Measurements from ENCODE around the gene HDAC5.
"Not testable (repeated sequence)": the region's sequence is repeated elsewhere in the genome, so short reads cannot be mapped to it uniquely, and the experiment has no call there.

HDAC5 gene

DNA sequence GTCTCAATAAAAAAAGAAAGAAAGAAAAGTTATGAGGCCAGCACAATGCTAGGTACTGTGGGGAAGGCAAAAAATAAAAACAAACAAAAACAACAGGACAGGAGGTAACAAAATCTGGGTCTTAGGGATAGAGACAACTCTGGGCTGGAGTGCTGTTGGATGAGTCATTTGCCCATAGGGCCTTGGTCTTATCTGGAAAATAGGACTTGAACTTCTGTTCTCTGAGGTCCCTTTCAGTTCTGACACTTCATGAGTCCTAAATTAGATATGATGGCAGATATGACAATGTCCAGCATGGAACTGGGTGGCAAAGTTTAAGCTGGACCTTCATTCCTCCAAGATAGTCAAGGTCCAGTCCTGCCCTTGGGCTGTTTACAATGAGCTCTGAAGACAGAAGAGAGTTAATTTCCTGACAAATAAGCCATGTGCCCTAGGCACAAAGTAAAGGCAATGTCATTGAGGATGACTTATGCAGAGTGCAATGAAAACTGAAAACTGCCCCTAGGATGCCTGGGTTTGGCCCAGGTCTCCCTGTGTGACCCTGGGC is 8.9 kb upstream of the HDAC5 start:
- no peak for DNase-seq

GRCh38 chr17:44131372-44131771 is 7.9 kb upstream of the HDAC5 start:
- not testable (repeated sequence) for DNase-seq

DNA sequence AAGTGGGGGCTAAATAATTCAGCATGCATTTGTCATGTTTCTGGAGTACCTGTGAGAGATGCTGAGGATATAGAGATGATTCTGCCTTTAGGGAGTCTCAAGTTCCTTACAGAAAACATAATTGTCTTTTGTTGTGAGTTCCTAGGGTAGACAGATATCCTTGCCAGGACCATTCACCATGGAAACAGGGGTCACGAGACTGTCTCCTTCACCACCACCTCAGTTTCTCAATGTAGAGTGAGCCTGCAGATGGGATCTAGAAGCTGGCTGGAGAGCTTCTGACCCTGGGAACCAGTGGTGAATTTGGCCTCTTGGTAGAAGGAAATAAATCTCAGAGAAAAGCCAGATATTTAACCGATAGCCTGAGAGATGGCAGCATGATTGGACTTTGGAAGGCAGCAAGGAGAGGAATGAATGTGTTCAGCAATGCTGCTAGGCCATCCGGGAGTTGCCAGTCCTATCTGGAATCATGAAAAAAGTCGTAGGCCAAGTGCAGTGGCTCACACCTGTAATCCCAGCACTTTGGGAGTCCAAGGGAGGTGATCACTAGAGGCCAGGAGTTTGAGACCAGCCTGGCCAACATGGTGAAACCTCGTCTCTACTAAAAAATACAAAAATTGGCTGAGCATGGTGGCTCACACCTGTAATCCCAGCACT is 7.4 kb upstream of the HDAC5 start:
- DNase-seq: no peak

DNA sequence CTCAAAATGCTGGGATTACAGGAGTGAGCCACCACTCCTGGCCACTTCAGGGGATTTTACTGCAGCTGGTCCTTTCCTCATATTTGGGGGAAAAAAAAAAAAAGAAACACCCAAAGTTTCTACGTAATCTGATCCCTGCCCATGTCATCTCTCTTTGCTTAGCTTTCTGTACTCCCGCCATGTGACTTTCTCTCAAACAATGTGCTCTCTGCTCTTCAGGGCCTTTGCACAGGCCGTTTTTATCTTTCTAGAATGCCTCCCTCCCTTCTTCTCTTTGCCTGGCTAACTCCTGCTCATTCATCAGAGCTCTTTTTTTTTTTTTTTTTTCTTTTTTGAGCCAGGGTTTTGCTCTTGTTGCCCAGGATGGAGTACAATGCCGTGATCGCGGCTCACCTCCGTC is 4.9 kb upstream of the HDAC5 start:
- no peak for DNase-seq

- no peak for DNase-seq
Observed at GRCh38 chr17:44124118-44124438, 637 bp upstream of the HDAC5 start.

DNA sequence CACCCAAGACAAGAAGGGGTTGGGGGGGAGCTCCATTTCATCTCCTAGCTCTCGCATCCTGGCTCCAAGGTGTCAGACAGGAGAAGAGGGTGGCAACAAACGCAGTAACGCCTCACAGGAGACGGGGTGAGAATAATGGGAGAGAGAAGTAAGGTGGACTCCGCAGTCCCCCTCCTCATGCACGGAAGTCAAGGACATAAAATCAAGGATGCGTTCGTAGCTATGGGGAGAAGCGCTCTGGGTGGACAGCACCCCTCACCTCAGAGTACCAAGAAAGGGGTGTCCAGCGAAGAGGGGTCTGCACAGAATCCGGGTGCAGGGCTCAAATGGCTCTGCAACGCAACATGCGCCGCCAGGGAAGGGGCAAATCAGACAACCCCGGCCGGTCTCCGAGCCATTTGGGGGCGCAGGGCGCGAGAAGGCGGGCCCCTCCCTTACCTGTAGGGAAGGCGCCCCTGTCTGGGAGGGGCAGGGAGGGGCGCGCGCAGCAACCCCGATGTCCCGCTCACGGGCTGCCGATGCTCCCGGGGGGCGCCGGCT is 555 bp downstream of the HDAC5 start:
- DNase-seq: no peak

- DNase-seq: no peak
Observed at GRCh38 chr17:44121997-44122815, 1.2 kb downstream of the HDAC5 start.

GRCh38 chr17:44120851-44121605 is 2.4 kb downstream of the HDAC5 start:
- no peak for DNase-seq

GRCh38 chr17:44120281-44120680 is 3.2 kb downstream of the HDAC5 start:
- DNase-seq: not testable (repeated sequence)

DNA sequence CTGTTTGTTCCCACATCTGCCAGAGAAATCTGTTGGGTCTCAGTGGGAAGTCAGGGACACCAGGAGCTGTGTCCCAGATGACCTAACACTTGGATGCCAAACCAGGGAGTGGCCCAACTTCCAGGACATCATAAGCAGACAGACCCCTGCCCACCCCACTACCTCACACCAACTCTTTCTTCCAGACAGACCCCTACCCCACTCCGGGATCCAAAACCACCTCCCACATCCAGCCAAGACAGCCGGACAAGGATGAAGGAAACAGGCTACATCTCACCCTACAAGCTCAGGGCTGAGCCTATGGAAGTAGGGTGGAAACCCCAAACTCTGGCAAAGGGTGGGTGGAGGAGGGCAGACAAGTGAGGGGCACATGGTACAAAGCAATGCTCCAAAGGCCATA is 3.6 kb downstream of the HDAC5 start:
- DNase-seq: no peak

GRCh38 chr17:44119062-44119461 is 4.4 kb downstream of the HDAC5 start:
- no peak for DNase-seq

GRCh38 chr17:44118427-44119050 is 4.9 kb downstream of the HDAC5 start:
- DNase-seq: no peak

DNA sequence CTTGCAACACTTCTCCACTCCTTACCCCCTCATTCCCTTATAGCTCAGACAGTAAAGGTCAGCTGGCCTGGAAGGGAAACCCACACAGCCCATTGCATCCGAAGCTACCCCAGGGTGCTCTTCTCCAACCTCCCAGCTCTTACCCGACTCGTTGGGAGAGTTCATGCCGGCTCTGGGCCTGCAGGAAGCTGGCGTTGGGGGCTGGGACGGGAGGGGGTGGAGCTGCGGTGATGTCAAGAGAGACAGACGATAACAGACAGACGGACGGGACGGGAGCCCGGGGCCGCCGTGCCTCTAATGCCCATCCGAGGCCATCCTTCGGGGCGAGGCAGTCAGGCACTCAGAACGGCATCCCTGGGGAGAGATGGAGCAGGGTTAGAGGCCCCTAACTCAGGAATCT is 6.1 kb downstream of the HDAC5 start:
- DNase-seq: no peak

DNA sequence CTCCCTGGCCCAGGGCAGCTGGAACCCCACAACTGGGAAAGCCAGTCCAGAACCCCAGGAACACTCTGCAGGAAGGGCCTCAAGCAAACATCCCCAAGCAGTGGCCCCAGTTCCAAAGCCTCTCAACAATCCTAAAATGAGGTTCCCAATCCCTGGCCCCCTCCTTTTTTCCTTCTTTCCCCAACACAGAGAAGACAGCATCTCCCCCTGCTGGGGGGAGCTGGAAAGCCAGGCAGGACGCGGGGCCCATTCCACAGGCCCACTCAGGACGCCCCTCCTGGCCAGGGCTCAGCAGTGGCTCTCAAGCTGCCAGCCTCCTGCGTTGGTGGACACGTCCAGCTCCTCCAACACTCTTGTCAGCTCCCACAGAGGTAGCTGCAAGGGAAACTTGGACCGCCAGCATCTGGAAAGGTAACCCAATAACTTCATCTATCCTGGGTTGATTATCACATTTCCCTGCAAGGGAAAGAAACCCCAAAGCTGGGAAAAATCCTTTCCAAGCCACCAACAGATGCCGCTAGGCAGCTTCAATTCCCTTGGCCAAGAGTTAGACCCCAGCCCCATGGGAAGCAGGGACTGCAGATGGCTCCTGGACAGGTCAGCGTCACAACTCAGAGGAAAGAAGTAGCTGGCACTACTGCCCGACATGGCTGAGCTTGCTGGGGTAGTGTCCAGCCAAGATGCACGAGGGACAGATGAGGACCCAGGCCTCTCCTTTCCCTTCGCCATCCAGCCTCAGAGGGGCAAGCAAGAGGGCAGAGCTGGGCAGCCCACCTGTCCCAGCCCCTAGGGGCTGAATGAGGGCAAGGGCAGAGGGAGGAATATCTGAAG is 7.6 kb downstream of the HDAC5 start:
- DNase-seq: no peak

DNA sequence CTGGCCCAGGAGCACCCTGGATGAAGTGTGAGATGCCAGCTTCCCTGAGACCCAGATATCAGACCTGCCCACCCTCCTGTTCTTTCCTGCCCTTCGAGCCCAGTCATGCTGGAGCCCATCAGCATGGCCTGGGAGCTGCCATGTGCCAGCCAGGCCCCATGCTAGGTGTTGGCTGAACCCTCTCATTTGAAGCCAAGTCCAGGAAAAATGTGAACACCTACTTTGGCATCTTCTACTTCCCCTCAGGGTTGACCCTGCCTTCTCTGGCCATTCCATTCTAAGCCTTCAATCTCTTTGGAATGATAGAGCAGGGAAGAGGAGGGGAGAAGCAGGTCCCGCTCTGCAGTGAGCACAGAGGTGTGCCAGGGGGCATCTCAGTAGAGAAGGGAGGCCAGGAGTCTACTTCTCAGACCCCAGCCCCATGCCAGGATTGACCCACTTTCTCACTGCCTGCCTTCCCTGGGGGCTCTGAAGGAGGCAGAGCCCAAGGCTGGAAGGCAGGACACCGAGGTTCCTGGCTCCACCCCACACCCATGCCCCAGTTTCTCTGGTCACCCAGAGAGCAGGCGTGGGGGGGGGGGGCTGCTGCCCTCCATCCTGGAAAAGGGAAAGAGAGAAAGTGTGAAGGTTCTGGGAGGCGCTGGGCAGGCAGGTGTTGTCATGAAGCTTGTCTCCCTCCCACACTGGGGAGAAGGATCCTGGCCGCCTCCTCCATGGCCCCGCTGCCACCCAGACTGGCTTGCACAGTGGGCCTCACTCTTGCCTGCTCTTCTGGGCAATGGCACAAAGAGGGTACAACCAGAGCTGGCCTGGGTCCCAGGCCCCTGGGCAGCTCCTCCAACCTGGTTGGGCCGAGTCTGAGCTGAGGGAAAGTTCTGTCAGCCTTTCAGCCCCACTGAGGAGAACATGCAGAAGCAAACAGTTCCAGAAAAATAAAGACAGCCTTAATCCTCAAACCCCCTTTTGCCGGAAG is 9.3 kb downstream of the HDAC5 start:
- no peak for DNase-seq

GRCh38 chr17:44113382-44113781 is 10.1 kb downstream of the HDAC5 start:
- no peak for DNase-seq

DNA sequence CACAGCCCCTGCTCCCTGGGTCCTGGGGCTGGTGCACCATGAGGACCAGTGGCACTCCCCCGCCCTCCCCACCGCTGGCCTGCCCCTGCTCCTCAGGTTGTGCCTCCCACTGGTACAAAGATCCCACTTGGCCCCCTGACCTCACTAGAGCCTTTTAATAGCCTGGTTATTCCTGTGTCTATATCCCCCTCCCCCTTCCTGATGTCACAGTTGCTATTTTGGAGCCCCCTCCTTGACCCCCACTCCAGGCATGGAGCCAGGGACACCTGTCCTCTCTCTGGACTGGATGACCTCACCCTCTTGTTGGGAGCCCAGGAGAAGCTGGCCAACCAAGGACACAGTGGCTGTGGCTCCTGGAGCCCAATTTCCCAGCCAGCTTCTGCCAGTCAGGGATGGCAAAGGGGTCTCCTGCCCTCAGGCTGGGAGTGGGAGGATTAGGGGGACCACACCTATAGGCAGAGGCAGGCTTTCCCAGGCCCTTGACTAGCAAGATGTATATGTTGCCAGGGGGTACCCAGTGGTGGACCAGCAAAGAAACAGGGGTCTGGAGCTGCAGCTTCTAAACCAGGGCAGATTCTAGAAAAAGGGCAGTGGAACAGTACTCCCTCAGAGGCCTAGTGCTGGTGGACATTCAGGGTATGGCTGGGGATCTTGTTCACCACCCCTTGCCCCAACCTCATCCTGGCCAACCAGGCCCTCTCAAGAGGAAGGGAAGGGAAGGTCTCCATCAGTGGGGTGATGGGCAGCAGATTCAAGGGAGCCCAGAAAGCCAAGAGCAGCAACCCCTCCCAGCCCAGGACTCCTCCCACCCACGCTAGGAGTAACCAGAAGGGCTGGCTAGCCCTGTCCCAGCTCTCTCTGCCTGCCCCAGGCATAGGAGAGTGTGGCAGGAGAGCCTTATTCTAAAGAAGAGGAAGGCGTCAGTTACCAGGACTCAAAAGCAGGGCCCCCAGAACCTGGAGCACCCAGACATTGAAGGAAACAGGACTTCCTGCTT is 10.9 kb downstream of the HDAC5 start:
- no peak for DNase-seq

- DNase-seq: no peak
Observed at GRCh38 chr17:44111777-44112176, 11.7 kb downstream of the HDAC5 start.

Measured in NCI-H1105 treated with DMSO at 0.1 percent for 48 hours (cell line).